Activated CD4-positive, alpha-beta T cell treated with anti-CD3 and anti-CD28 coated beads, Interleukin-2, amount 50 U/mL, for 4 hours (primary cell): ENCODE data around the gene FIS1.
"Not testable (repeated sequence)": the region's sequence is repeated elsewhere in the genome, so short reads cannot be mapped to it uniquely, and the experiment has no call there.

Experiments
- DNase-seq, 2 experiments: peaks; one replicate each; pipeline ENCODE4 v3.0.0-alpha.2; 2020

Gene FIS1

DNA sequence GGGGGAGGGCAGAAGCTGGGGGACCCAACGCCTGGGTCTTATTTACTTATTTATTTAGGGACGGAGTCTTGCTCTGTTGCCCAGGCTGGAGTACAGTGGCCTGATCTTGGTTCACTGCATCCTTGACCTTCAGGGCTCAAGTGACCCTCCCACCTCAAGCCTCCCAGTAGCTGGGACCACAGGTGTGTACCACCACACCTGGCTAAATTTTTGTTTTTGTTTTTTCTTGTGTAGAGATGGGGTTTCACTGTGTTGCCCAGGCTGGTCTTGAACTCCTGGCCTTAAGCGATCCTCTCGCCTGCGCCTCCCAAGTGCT lies 42.3 kb downstream of the FIS1 start:
- no peak for DNase-seq

GRCh38 chr7:101201695-101202602 lies 42.9 kb downstream of the FIS1 start:
- DNase-seq, result no peak

DNA sequence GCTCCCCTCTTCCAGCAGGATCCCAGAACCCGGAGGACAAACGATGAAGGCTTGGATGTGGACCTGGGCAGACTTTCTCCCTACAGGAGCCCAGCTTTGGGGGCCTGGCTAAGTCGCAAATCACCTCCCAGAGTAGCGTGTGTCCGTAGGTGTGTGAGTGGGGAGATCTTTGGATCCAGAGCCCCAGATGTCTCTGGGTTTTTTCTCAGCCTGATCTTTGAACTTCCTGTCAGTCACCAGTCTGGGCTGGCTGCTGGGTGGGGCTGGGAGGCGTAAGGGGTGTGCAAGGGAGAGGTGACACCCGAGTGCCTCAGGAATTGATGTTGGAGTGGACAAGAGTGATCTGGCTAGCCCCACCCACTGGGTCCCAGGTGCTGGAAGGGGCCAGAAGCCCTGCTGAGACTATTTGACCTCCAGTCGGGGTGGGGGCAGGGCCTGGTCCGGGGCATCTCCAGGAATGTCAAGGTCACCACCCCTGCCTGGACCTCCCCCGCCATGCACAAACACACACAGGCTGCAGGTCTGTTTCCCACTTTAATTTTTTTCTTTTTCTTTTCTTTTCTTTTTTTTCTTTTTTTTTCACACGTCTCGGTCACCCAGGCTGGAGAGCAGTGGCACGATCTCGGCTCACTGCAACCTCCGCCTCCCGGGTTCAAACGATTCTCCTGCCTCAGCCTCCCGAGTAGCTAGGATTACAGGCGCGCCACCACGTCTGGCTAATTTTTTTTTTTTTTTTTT lies 43.9 kb downstream of the FIS1 start, which contains the start of gene MOGAT3:
Gene MOGAT3 (minus strand): TSS at position 175 of the 738 bp plus-strand sequence. CDS start 182 bp downstream, outside the sequence.
- DNase-seq, result no peak

DNA sequence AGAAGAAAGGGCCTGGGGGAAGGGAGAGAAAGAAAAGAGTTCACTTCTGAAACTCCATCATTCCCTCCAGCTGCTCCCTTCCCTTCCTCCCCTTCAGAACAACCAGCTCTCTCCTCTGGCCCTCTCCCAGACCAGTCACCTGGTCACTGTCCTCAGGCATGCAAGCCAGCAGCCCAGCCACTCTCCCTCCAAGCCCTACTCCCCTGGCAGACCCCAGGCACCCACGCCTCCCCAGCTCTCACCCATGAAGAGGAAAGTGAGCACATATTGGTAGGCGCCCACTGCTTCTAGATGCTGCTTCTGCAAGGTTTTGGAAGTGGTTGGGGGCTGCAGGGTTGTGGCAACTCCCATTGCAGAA lies 44.4 kb downstream of the FIS1 start:
- no peak for DNase-seq

- DNase-seq, result not testable (repeated sequence)
These were observed 45.4 kb downstream of the FIS1 start for GRCh38 chr7:101199522-101199921.

DNA sequence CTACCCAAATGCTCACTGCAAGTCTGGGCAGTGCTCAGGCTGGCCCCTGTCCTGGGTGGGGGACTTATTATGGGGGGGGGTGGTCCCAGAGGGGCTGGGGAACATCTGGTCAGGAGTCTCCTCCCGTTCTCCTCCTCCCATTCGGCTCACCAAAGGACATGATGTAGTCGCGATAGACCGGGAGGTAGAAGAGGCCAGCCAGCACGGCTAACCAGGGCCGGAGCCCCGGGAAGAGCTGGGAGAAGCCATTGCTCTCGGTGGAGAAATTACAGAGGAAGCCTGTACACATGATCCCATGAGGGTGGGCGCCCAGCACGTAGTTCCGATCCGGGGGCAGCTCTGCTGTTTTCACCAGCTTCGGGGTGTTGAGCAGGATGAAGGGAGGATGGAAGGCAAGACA lies 46.4 kb downstream of the FIS1 start:
- DNase-seq, result no peak

DNA sequence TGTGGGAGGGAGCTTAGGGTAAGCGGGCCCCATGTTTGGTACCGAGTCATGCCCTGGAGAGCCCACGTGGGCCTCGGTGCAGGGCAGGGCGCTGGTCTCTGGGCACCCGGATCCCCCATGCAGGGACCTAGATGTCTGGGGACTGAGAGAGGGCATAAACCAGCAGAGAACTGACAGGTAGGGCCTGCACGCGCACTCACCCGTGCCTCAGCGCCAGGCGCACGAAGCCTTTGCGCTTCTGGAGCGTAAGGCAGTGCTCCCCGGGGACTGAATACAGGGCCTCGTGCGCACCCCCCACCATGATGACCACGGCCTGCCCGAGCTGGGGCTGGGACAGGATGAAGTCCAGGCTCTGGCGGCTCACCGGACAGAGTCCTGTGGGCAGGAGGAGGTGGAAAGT lies 46.9 kb downstream of the FIS1 start:
- DNase-seq, result no peak

GRCh38 chr7:101195884-101196283 lies 49.0 kb downstream of the FIS1 start:
- no peak for DNase-seq
